Activated CD4-positive, alpha-beta T cell treated with anti-CD3 and anti-CD28 coated beads for 4 hours (primary cell): ENCODE results near the gene EXOC7.
A peak's percentile ranks its signal among the peaks of the same experiment; 100 is the strongest.

Source experiments
- DNase-seq, 2 donors: peaks; one replicate each; pipeline ENCODE4 v3.0.0-alpha.2; 2020

The EXOC7 gene, protein sequence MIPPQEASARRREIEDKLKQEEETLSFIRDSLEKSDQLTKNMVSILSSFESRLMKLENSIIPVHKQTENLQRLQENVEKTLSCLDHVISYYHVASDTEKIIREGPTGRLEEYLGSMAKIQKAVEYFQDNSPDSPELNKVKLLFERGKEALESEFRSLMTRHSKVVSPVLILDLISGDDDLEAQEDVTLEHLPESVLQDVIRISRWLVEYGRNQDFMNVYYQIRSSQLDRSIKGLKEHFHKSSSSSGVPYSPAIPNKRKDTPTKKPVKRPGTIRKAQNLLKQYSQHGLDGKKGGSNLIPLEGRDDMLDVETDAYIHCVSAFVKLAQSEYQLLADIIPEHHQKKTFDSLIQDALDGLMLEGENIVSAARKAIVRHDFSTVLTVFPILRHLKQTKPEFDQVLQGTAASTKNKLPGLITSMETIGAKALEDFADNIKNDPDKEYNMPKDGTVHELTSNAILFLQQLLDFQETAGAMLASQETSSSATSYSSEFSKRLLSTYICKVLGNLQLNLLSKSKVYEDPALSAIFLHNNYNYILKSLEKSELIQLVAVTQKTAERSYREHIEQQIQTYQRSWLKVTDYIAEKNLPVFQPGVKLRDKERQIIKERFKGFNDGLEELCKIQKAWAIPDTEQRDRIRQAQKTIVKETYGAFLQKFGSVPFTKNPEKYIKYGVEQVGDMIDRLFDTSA

DNA sequence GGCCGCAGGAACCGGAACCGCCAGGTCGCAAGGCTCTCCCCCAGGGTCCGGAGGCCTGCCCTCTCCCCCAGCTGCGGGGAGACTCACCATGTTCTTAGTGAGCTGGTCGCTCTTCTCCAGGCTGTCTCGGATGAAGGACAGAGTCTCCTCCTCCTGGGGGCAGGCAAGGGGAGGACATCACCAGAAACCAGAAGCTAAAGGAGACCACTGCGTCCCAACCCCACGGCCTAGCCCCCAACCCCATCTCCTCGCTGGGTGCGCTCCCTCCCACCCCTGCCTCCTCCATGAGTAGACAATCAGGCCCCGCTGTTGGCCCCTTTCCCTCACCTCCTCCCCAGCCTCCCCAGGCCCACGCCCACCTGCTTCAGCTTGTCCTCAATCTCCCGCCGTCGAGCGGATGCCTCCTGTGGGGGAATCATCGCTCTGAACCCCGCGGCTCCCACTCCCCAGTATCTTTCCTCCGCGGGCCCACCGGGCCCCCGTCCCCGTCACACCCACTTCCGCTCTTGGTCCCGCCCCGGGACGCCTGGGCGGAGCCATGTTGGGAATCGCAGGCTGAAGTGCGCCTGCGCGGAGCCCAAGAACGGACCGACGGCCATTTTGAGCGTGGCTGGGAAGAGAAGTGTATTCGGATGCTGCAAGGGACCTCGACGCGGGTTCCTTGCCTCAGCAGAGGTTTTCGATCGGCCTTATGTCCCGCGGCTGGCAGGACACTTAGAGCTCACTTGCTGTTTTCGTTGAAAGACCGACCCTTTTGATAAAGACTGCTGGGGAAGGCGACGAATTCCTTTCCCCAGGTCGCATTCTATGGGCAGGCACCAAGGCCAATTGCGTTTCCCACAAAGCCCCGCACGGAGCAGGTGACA, at the start of gene EXOC7:
Gene EXOC7, minus strand, starts transcription at position 514 of the 866 bp plus-strand sequence. Its CDS starts 95 bp downstream, at position 419.
- DNase-seq = peak; percentile 90 to 91

DNA sequence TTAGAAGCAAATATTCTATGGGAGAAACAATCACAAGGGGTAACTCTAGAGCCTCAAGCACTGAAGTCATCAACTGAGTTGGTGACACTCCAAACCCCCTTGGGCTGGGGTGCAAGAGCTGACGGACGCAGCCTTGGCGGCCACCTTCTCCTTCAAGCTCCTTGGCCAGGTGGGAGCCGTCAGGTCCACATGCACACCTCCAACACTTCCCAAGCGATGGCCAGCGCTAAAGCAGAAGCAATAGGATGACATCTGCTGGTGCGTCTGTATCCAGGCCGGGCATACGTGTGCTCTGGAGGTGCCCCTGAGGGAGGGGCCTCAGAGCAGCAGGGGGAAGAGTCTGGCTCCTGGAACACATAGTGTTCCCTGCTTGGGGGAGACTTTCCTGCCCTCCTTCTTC, 49.6 kb upstream of the EXOC7 start:
- DNase-seq = no peak

DNA sequence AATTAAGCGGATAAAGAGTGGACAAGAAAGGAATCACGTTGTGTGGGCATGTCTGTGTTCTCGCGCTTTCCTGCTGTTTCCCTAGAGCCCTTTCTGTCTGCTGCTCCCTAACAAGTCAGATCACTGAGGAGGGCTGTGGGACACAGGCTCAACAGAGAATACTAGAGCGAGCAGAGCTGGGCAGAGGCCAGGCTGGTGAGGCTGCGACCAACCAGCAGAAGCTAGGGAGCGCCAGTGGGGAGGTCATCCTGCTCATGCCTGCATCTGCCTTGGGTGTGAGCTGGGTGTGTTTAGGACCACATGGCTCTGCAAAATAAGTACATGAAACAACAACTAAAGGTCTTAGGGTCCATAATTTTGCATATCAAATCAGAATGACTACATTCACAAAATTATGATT, 49.0 kb upstream of the EXOC7 start:
- DNase-seq = no peak

DNA sequence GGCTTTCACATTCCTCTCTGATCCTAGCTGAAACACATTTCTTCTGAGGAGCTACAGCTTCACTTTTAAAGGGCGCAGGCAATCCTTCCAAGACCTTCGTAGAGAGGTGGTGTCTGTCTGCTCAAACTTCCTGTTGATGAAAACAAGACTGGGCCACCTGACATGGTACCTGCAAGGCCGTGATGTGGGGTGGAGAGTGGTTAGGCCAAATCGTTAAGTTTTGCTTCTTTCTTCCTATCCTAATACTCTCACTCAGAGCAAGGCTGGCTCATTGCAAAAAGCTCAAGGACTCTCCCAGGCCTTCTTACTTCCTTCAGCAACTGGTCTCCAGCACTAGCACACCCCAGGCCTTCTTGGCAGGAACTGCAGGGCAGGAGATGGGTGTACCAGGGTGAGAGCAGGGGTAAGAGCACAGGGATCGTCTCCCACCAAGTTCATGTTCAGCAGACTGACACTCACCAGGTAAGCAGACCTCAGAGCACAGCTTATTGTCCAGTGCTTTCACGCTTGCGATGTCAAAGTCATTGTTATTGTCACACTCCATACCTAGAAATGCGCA, 48.4 kb upstream of the EXOC7 start:
- no peak for DNase-seq

DNA sequence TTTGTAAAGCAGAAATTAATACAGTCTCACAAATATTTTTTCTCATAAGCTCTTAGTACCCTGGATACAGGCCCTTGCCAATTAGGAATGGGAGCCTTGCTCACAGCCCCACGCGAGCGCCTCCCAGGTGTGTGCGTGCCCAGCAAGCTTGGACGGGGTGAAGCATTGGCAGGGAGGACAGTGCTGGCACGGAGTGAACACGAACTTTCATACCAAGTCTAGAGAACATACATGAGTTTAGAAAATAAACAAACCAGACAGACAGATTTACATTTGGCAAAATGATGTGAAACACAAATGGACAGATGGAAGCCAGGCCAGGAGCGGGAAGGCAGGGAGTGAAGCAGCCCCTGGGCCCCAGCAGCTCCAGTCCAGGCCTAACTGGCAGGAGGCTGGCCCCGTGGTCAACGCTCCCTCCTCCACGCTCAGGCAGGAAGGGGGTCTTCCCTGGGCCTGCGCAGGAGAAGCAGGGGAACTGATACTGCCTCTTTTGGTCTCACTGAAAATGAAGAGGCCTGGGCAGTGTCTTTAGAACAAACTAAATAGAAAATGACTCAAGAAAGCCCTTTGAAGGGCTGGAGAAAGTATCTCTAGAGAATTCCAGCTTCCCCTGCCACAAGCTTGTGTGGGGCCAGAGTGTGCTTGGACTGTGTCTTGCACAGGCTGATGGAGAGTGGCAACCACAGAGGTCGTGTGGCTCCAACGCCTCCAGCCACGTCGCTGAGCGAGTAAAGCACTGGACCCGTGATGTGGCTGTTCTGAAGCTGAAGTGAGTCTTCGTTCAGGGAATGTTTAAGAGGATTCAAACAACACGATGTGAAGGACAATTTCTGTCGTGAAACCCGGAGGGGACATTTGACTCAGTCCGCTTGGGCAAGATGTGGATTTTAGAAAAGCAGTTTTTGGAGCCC, 47.4 kb upstream of the EXOC7 start:
- no peak for DNase-seq

DNA sequence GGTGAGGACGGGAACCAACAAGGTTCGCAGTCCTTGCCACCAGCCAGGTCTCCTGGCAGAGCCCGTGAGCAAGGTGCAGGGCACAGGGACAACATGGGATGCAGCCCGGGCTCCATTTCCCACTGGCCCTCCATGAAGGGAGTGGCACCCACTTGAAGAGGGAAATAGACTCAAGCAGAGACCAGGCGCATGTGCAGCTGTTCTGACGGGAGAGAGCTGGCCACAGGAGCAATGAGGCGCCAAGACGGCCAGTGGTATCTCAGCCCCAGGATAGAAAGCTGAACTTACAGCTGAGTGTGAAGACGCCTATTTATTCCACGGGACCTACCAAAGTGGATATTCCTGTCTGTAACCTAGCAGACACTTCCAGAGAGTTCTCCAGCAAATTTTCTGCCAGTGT, 45.6 kb upstream of the EXOC7 start:
- no peak for DNase-seq

DNA sequence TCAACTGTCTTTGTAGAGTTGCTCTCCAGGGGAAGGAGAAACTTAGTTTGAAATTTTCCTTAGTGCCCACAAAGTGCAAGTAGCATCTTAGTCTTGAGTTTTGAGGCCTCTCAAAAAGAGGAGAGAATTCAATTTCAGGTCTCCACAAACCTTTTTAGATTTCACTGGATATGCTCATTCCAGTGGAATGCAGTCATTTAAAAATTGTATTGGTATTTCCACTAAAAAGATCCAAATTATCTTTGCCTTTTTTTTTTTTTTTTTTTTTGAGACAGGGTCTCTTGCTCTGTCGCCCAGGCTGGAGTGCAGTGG, 44.4 kb upstream of the EXOC7 start:
- no peak for DNase-seq

DNA sequence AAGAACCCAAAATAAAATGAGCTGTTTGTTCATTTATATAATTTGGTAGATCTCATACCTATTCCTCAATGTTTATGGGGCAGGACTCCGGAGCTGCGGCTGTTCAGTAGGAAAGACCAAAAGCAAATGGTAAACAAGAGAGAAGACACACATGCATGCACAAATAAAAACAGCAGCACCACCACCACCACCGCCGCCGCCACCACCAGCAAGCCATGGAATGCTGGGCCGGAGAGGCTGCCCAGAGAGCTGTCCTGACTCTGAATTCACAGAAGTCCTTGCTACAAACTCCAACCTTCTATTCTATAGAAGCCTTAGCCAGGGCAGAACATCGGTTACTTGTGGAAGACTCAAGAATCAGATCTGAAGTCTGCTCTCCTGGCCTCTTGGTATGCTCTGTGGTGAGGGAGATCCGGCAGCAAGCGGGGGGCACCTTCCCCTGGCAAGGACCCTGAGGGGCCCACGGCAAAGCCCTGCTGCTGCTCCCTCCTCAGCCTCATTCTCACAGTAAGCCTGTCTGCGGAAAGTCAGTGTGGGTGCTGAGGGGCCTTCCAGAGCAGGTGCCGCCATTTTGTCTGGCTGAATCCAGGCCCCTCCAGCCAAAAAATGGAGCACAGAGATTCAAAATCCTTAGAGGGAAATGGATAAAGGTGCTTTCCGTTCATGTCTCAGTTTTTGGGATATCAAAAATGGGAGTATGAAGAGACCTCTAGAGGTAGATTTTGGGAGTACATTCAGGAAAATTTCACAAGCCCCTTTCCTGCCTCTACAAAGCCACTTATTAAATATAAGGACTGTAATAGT, 43.8 kb upstream of the EXOC7 start:
- DNase-seq = no peak

DNA sequence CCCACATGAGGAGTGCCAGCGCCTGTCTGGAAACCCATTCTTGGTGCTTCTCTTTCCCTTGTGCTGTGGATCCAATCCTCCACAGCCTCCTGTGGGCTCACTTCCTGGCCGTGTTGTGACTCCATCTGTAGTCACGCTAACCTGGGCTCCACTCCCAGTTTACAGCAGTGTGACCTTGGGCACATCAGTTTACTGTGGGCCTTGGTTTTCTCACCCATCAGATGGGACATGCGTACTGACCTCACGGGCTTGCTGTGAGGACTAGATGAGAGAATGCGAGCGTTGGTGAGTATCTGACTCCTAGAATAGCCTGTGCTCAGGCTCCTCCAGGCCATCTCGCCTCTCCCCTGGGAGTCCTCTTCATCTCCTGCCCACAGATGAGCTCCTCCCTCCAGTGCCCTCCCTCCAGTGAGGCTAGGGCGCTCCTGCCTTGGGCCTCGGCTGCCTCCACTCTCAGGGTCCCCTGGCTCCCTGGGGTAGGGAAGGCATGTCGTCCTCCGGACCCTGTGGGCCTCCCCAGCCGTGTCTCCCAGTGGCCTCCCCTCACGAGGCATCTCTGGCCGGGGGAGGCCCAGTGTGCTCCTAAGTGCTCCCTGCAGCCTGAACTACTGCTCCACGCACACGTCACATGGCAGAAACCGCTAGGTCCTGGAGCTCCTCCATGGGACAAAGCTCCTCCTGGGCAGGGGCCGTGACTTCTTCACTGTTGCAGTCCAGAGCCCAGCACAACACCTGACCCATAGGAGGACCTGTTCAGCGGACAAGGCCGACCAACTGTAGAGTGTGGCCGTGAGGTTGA, 42.7 kb upstream of the EXOC7 start:
- DNase-seq = no peak

DNA sequence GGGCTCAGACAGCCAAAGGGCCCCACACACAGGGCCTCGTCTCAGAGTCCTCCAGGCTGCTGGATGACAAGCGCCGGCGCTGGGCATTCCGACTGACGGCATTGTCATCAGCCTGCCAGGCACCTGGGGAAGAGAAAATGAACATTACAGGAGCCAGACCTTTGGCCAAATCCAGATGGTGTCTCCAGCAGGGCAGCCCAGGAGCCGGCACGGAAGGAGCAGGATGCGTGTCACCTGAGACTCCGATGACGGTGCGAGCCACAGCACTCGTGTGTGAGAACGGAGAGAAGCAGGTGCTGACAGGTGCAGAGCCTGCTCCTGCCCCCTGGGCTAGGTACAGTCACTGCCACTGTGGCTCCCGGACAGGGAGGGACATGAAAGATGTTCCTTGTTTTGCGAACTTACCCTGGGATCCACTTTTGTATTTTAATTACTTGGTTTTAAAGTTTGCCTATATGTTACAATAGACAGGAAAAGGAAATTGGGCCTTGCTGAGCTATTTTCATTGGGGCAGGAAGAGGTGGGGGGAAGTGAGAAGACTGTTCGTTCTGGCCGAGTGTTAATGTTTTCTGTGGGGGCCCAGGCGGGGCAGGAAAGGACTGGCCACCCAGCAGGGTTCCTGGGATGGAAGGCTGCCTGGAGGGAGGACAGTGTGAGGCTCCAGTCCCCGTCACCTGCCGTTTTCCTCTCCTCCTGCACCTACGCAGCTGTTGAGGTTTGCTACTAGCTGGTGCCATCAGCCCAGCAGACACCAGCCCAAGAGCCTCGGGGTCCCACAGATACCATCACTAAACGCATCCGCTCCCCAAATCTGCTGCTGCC, 41.9 kb upstream of the EXOC7 start:
- DNase-seq = peak; percentile 42 to 47

DNA sequence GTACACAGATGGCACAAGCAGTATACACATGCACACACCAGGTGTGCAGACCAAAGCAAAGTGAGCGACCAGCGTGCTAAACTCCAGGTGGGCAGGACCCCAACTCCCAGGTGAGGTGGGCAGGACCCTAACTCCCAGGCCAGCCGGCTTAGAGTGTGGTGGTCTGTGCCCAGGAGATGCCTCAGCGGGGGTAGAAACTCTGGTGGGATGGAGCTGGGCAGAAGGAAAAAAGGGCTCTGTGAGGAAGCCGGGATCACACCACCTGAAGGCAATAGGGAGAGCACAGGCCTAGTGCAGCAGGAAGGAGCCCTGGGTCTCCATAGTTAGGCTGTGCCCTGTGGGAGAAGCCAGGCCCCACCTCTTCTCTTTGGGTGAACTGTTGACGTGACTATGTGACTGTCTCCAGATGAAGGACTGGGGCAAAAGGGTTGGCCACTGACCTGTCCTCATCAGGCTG, 39.0 kb upstream of the EXOC7 start:
- DNase-seq = no peak

DNA sequence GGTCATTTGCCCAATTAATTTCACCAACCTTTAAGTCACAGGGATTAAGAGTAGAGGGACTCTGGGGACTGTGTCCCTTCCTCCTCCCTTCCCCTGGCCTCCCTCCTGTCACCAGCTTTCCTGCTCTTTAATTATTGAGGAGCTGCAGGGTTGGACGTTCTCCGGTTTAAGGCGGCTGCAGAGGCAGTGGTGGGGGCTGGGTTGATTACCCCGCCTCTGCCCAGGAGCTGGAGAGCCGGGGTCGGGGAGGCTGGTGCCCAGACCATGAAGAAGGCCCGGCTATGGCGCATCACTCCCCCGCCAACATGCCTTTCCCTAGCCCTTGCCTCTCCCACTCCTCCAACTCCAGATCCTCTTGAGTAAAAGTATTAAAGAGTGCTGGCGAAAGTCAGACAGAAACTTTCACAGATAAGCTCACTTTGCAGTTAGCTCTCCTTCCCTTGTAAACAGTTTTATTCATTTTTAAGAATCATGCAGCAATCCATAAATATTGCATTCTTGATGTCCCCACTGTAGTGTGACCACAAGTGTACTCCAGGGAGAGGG, 38.5 kb upstream of the EXOC7 start:
- DNase-seq = no peak

DNA sequence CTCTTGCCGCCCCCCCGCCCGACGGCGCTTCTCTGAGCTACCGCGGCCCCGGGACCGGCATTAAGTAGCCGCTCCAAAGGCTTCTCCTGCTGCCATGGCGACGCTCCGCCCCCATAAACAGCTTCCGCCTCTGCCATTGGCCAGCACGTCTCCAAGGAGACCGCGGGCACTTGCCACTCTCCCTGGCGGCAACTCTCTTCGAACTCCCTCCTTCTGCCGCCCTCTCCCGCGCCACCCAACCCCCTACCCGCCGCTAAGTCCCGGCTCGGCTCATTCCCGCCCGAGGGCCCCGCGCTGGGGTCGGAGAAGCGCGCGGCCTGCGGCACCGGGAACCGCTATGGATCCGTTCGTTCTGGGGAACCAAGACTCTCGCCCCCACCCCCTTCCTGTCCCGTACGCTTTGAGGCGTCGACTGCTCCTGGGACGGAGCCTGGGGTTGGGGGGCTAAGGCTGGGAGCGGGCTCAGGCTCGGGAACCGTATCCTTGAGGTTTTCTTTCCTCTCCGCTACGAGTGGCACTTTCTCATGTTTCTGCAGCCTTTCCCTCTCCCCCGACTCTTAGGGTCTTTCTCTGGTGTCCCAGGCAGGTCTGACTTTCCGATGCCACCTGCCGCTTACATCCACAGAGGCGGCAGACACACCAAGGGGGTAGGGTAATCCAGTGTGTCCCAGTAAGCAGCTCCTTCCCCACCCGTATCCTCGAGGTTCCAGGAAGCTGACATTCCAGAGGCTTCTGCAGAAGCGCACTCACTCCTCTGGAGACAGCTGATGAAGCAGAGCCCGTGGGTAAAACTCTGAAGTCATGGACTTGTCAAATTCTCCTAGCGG, 37.8 kb upstream of the EXOC7 start, which contains the start of gene FOXJ1:
Gene FOXJ1, minus strand, starts transcription at position 34 of the 827 bp plus-strand sequence. CDS start 850 bp downstream, outside the sequence.
- peak; percentile 85 to 88 for DNase-seq

DNA sequence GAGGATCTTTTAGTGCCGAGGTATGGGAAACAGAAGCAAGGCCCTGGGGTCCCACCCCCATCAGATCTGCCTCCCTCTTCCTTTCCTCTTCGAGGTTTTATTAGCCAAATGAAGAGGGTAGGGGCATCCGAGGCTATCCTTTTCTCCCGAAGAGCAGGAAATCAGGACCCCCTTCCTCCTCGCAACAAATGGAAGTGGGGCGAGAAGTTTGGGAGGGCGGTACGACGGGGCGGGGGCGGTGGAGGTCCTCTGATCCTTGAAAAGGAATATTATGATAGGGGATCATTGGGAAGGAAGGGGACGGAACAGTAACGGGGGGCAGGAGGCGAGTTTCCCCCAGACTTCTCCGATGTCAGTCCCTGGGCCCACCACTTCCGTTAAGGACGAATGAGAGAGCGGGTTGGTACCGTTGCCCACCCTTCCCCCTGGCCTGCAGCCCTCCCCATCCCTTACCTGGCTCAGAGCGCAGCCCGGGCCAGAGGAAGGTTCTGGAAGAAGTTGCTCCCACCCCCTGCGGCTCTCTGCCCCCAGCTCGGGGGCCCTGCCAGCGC, 37.1 kb upstream of the EXOC7 start:
- DNase-seq = no peak

DNA sequence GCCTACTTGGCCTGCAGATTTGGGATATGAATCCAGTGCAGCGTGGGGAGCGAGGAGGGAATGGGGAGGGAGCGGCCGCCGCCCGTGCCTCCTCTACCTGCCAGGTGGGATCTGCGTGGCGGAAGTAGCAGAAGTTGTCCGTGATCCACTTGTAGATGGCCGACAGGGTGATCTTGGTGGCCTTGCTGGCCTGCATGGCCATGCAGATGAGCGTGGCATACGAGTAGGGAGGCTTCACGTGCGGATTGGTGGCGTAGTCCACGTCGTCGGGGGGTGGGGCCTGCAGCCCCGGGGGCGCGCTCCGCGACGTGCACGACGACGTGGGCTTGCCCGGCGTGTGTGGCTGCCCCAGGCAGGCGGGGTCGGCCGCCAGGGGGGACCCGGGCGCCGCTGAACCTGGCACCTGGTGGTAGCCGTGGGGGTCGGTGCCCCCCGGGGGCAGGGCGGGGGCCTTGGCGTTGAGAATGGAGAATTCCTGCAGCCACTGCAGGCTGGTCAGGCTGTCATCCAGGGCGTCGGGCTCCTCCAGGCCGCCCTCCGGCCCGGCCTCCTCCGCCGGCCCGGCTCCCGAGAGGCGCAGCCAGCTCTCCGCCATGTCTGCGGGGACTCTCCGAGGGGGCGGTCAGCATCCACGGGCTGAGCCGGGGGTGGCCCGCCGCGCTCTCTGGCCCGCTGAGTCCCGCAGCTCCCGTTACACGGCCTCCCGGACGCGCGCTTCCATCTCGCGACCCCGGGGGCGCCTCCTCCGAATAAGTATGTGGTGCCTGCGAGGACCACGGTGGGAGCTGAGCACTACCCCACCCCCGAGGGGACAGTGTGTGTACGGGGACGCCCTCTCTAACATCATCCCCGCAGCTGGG, 36.4 kb upstream of the EXOC7 start:
- peak; percentile 29 to 32 for DNase-seq

DNA sequence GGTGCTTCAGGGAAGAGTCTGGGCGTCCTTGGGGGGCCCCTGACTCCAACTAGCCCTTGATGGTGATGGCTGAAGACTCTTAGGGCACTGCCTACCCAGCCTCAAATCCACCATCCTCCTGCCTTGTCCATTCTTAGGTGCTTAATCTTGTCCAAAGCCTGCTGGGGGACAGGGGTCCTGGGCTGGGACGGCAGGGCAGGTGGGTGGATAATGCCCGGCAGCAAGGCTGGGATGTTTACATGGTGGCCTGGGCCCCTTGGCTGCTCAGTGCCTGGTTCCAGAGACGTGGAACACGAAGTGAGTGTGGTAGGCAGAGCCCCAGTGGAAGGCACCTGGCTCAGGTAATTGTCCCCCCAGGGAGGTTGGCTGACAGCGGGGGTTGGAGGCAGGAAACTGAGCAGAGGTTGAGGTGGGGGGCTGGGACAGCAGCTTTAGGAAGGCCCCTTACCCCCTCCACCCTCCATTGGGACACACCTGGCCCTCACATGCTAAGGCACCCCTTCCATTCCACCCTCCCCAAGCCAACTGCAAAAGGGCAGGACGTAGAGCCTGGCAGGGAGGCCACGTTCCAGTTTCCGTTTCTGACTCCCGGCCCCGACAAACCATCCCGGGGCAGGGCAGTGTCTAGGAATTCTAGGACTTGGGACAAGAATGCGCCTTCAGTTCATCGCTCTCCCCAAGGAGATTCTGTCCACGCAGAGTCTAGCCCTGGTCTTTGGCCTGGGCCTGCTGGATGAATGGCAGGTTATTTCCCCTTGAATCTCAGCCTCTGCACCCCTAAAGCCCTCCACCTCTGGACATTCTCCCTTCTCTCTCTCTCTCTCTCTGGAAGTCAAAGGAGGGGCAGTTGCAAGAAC, 35.5 kb upstream of the EXOC7 start:
- DNase-seq = no peak
